ENCODE data around the gene DHODH. TPM values are rescaled to one million over a fixed set of nuclear protein-coding genes. Genes with fewer than 3 reads are reported as not detected.
"Not testable (repeated sequence)": the region's sequence is repeated elsewhere in the genome, so short reads cannot be mapped to it uniquely, and the experiment has no call there.

Gene DHODH
- total RNA-seq, 2 experiments from 2014 or later = 6.9 to 7.6 TPM

DNA sequence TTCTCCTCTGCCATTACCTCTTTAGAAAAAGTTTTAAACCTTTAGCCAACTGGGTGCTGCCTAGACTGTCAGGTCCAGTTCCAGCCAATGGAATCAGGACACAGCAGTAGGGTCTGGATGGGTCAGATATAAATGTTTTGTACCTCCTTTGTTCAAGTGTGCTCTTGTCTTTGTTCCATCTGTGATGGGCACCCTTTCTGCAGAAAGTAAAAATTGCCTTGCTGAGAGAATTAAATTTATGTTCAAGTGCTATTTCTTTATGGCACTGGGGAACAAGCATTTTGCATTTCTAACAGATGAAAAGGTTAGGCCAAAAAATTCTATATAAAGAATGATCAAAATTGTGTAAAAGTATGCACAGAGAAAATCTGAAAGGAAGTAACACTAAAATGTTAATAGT lies 40.6 kb downstream of the DHODH start:
- no peak for DNase-seq
- Mint-ChIP-seq H3K4me1 (no peaks in the 10 kb centered on the region), H3K9me3 (peaks cover 11% of the 10 kb centered on the region), H3K27me3 (no peaks in the 10 kb centered on the region), H3K4me3 (no peak overlapping the region), H3K36me3 (ENCODE audit: low read depth) (peaks cover 6% of the 10 kb centered on the region), H3K27ac (no peak overlapping the region)
- ChIA-PET CTCF (no interaction called here), POLR2A (no interaction called here)

DNA sequence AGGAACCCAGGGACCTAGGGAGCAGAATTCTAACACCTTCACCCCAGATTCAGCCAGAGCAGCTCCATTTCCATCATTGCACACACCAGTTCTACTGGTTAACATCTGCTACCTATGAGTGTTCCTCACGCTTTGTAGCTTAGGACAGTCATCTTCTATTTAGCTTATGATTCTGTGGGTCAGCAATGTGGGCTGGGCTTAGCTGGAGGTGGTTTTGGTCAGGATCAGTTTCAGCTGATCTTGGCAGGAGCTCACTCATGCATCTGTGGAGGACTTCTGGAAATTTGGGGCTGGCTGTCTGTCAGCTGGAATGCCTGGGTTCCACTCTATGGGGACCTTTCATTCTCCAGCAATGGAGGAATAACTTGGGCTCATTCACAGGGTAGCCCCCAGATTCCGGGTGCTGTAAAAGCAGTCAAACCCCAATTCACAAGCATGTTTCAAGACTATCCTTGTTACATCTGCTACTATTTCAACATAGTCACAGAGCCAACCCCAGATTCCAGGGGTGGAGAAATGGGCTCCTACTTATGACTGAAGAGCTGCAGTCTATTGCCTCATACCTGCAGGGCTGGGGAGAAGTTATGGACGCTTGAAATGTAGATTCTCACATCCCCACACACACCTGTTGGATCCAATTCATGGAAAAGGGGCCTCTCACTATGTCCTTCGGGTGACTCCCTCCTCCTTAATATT lies 42.4 kb downstream of the DHODH start:
- H3K27me3 Mint-ChIP-seq = no peaks in the 10 kb centered on the region
- POLR2A ChIA-PET = no interaction called here

DNA sequence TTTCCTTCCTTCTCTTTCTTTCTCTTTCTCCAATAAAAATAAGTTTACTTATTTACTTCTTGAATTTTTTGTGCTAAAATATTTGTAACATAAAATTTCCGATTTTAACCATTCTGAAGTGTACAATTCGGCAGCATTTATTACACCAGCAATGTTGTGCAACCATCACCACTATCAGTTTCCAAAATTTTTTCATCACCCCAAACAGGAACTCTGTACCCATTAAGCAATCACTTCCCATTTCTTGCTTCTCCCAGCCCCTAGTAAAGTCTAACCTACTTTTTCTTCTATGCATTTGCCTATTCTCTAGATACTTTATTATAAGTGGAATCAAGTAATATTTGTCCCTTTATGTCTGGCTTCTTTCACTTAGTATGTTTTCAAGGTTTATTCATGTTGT lies 43.3 kb downstream of the DHODH start:
- Mint-ChIP-seq H3K27me3 (no peaks in the 10 kb centered on the region), H3K4me1 (no peaks in the 10 kb centered on the region), H3K36me3 (ENCODE audit: low read depth) (peaks cover 6% of the 10 kb centered on the region), H3K27ac (no peak overlapping the region), H3K4me3 (no peak overlapping the region), H3K9me3 (peaks cover 11% of the 10 kb centered on the region)
- no peak for DNase-seq
- ChIA-PET POLR2A (no interaction called here), CTCF (no interaction called here)

More for the DNA sequence above, 42.4 kb downstream of the DHODH start:
- no peak overlapping the region for H3K4me3 Mint-ChIP-seq
- H3K4me1 Mint-ChIP-seq = no peaks in the 10 kb centered on the region
- H3K27ac Mint-ChIP-seq = no peak overlapping the region
- no peak for DNase-seq
- CTCF ChIA-PET = no interaction called here
- peaks cover 6% of the 10 kb centered on the region for H3K36me3 Mint-ChIP-seq (ENCODE audit: low read depth)
- peaks cover 11% of the 10 kb centered on the region for H3K9me3 Mint-ChIP-seq

DNA sequence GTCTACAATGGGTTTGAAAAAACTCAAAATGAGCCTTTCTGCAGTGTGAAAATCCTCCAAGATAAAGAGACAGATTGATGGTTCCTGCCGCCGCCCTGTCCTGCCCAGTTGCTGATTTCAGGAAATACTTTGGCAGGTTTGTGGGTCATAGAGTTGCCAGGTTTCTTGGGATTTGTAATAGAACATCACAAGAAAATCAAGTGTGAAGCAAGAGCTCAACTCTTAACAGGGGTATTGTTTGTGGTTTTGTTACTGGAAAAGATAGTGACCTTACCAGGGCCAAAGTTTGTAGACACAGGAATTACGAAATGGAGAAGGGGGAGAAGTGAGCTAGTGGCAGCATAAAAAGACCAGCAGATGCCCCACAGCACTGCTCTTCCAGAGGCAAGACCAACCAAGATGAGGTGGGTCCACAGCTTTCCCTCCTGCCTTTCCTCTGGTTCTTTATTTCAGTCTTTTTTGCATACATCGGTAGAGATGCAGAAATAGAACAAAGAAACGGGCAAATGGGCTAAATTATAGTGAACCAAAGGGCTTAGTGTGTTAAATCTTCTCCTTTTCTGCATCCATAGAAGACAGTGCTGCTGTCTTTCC lies 45.8 kb downstream of the DHODH start, which contains the start of gene HP:
Gene HP (plus strand): TSS at position 252 of the 594 bp plus-strand sequence. CDS start 148 bp downstream, at position 400.
- DNase-seq; H3K27ac Mint-ChIP-seq; H3K27me3 Mint-ChIP-seq; POLR2A ChIA-PET; H3K9me3 Mint-ChIP-seq; H3K4me1 Mint-ChIP-seq; H3K4me3 Mint-ChIP-seq; H3K36me3 Mint-ChIP-seq (ENCODE audit: low read depth): not testable (repeated sequence)
- CTCF ChIA-PET = interaction anchor here (1.0 kb wide), 1 partner anchor 18 kb away, joined by 3 read pairs; no protein-coding TSS in a partner anchor

DNA sequence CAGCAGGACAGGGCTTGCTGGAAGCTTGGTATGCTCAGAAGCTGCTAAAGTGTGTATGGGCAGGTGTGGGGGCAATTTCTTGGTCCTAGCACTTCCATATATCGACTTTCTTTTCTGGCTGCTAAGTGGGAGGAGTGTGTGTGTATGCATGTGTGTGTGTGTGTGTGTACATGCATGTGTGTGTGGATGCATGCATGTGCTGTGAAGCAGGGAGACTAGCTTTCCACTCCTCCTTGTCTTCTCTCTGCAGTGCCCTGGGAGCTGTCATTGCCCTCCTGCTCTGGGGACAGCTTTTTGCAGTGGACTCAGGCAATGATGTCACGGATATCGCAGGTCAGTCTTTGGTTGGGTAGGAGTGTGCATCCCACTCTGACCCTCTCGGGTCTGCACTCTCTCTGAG lies 47.4 kb downstream of the DHODH start:
- no peaks in the 10 kb centered on the region for H3K27me3 Mint-ChIP-seq
- H3K9me3 Mint-ChIP-seq = no peaks in the 10 kb centered on the region
- no peaks in the 10 kb centered on the region for H3K4me1 Mint-ChIP-seq
- H3K4me3 Mint-ChIP-seq = no peak overlapping the region
- H3K27ac Mint-ChIP-seq = no peak overlapping the region
- no peak for DNase-seq
- ChIA-PET POLR2A (no interaction called here), CTCF (no interaction called here)
- H3K36me3 Mint-ChIP-seq (ENCODE audit: low read depth) = no peaks in the 10 kb centered on the region

DNA sequence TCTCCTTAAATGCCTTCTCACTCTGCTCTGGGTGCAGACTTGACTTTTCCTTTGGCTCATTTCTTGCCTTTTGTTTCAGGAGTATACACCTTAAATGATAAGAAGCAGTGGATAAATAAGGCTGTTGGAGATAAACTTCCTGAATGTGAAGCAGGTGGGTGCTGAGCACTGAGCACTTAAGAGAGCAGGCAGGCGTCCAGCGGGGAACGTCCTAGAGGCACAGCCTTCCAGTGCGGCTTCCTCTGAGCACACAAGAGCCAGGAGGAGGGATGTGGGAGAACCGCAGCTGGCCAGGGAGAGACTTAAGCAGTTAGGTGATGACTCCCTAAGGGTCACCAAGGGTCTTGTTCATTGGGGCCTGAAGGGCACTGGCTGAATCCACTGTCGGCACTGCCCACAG lies 48.8 kb downstream of the DHODH start:
- CTCF ChIA-PET; H3K36me3 Mint-ChIP-seq (ENCODE audit: low read depth); H3K27me3 Mint-ChIP-seq; DNase-seq; H3K9me3 Mint-ChIP-seq; H3K4me1 Mint-ChIP-seq; H3K4me3 Mint-ChIP-seq; POLR2A ChIA-PET; H3K27ac Mint-ChIP-seq: not testable (repeated sequence)

DNA sequence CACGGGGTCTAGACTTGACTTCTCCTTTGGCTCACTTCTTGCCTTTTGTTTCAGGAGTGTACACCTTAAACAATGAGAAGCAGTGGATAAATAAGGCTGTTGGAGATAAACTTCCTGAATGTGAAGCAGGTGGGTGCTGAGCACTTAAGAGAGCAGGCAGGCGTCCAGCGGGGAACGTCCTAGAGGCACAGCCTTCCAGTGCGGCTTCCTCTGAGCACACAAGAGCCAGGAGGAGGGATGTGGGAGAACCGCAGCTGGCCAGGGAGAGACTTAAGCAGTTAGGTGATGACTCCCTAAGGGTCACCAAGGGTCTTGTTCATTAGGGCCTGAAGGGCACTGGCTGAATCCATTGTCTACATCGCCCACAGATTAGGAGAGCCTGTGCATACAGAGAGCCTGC lies 50.5 kb downstream of the DHODH start:
- POLR2A ChIA-PET = not testable (repeated sequence)

DNA sequence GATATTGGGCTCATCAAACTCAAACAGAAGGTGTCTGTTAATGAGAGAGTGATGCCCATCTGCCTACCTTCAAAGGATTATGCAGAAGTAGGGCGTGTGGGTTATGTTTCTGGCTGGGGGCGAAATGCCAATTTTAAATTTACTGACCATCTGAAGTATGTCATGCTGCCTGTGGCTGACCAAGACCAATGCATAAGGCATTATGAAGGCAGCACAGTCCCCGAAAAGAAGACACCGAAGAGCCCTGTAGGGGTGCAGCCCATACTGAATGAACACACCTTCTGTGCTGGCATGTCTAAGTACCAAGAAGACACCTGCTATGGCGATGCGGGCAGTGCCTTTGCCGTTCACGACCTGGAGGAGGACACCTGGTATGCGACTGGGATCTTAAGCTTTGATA lies 51.9 kb downstream of the DHODH start:
- no peaks in the 10 kb centered on the region for H3K27me3 Mint-ChIP-seq
- H3K4me3 Mint-ChIP-seq = no peak overlapping the region
- ChIA-PET CTCF (no interaction called here), POLR2A (no interaction called here)
- H3K4me1 Mint-ChIP-seq = no peaks in the 10 kb centered on the region
- DNase-seq = no peak
- no peaks in the 10 kb centered on the region for H3K9me3 Mint-ChIP-seq
- H3K27ac Mint-ChIP-seq = no peak overlapping the region
- H3K36me3 Mint-ChIP-seq (ENCODE audit: low read depth) = no peaks in the 10 kb centered on the region

More for the DNA sequence above, 50.5 kb downstream of the DHODH start:
- H3K27ac Mint-ChIP-seq; DNase-seq; H3K36me3 Mint-ChIP-seq (ENCODE audit: low read depth); H3K9me3 Mint-ChIP-seq; H3K4me1 Mint-ChIP-seq; H3K4me3 Mint-ChIP-seq; H3K27me3 Mint-ChIP-seq; CTCF ChIA-PET: not testable (repeated sequence)

DNA sequence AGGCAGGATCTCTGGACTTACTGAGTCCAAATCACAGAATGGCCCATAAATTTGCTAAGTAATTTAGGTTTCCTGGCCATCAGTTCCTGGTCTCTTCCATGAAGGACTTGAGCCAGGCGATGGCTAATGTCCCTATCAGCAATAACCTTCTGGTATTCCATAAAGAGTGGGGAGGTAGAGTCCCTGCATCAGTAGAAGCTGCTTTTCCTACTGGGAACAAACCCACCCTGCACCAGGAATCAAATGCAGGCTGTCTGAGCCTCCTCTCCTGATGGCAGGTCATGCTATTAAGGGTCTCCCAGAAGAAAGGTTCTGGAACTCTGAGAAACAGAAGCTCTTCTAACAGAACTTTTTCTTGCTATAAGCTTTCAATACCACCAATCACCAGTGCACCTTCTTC lies 53.0 kb downstream of the DHODH start:
- Mint-ChIP-seq H3K27me3 (no peaks in the 10 kb centered on the region), H3K36me3 (ENCODE audit: low read depth) (no peaks in the 10 kb centered on the region), H3K4me1 (no peaks in the 10 kb centered on the region), H3K4me3 (no peak overlapping the region), H3K9me3 (no peaks in the 10 kb centered on the region), H3K27ac (no peak overlapping the region)
- DNase-seq = no peak
- ChIA-PET POLR2A (no interaction called here), CTCF (interaction anchor here (0.9 kb wide), 1 partner anchor 39 kb away, joined by 3 read pairs; no protein-coding TSS in a partner anchor)

DNA sequence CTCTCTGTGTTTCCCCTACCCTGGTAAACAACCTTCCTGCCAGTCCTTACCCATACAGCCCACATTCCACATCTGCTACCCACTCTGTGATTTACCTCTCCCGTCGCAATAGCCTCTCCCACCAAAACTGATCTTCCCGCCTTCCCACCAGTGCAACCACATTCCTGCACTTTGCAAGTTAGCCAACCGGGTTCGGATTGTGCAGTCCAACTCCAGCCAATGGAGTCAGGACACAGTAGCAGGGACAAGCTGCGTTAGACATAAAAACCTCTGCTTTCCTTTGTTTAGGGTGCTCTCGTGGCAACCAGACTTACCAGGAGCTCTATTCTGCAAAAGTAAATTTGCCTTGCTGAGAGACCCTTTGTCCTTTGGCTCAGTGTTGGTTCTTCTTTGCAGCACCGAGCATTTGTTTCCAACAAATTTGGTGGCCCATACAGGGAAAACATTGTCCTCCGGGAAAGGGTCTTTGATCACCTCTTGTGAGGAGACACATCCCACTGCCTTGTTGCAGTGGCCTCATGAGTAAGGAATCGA lies 55.9 kb downstream of the DHODH start:
- H3K27me3 Mint-ChIP-seq = no peaks in the 10 kb centered on the region
- ChIA-PET CTCF (no interaction called here), POLR2A (no interaction called here)
- H3K36me3 Mint-ChIP-seq (ENCODE audit: low read depth) = no peaks in the 10 kb centered on the region
- H3K4me3 Mint-ChIP-seq = no peak overlapping the region
- no peak overlapping the region for H3K27ac Mint-ChIP-seq
- no peaks in the 10 kb centered on the region for H3K4me1 Mint-ChIP-seq
- H3K9me3 Mint-ChIP-seq = no peaks in the 10 kb centered on the region
- DNase-seq = no peak

DNA sequence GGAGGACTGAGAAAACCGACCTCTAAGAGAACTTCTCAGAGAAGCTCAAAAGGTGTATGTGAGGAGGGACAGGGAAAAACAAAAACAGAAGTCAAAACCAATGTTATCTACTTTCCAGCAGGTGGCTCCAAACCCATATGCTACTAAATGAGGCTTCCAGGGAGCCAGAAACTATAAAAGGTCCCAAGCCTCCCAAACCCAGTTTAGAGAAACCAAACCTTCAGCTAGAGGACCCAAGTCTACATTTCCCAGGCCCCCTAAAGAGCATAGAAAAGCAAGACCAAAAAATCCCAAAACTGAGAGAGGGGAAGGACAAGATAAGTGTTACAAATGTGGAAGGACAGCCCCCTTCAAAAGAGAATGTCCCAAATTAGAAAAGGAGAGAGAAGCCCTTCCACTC lies 58.2 kb downstream of the DHODH start:
- CTCF ChIA-PET = interaction anchor here (0.8 to 3.0 kb wide), 6 partner anchors 11 to 164 kb away, joined by 3 to 12 read pairs (median 6); partner anchors contain the start of genes DHX38 and TXNL4B
- H3K4me1 Mint-ChIP-seq = no peaks in the 10 kb centered on the region

DNA sequence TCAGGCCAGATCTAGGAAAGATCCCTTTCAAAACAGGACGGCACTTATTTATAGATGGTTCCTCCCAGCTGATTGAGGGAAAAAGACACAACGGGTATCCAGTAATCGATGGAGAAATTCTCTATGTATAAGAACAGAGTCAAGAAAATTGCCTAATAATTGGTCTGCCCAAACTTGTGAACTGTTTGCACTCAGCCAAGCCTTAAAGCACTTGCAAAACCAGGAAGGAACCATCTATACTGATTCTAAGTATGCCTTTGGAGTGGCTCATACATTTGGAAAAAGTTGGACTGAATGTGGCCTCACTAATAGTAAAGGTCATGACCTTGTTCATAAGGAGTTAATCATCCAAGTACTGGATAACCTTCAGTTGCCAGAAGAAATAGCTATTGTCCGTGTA lies 60.4 kb downstream of the DHODH start:
- Mint-ChIP-seq H3K9me3 (no peaks in the 10 kb centered on the region), H3K4me3 (no peak overlapping the region), H3K27ac (no peak overlapping the region), H3K4me1 (no peaks in the 10 kb centered on the region), H3K27me3 (no peaks in the 10 kb centered on the region), H3K36me3 (ENCODE audit: low read depth) (no peaks in the 10 kb centered on the region)
- ChIA-PET CTCF (interaction anchor here (3.0 kb wide), 1 partner anchor 29 kb away, joined by 12 read pairs; no protein-coding TSS in a partner anchor), POLR2A (no interaction called here)
- no peak for DNase-seq

More for the DNA sequence above, 58.2 kb downstream of the DHODH start:
- Mint-ChIP-seq H3K4me3 (no peak overlapping the region), H3K9me3 (no peaks in the 10 kb centered on the region), H3K36me3 (ENCODE audit: low read depth) (no peaks in the 10 kb centered on the region), H3K27ac (no peak overlapping the region), H3K27me3 (no peaks in the 10 kb centered on the region)
- DNase-seq = no peak
- POLR2A ChIA-PET = no interaction called here

DNA sequence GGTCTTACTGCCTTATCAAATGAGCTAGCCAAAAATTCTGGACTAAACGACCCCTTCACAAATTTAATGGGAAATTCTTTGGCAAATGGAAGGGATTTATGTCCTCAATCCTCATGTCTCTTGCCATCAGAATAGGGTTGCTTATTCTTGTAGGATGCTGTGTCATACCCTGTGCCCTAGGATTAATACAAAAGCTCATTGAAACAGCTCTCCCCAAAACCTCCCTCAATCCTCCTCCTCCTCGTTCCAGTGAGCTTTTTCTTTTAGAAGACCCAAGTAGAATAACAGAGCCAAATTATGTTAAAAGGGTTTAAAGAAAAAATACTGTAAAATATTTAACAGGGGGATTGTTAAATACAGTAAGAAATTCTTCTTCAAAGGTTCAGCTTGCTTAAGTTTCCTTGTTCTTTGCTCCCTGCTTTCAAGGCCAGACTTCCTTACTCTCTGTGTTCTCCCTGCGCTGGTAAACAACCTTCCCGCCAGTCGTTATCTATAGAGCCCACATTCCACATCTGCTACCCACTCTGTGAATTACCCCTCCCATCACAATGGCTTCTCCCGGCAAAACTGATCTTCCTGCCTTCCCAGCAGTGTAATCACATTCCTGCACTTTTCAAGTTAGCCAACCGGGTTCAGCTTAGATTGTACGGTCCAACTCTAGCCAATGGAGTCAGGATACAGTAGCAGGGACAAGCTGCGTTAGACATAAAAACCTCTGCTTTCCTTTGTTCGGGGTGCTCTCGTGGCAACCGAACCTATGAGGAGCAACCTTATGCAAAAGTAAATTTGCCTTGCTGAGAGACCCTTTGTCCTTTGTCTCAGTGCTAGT lies 64.2 kb downstream of the DHODH start:
- Mint-ChIP-seq H3K36me3 (ENCODE audit: low read depth) (no peaks in the 10 kb centered on the region), H3K4me1 (no peaks in the 10 kb centered on the region), H3K27ac (no peak overlapping the region), H3K4me3 (no peak overlapping the region), H3K9me3 (no peaks in the 10 kb centered on the region), H3K27me3 (no peaks in the 10 kb centered on the region)
- no peak for DNase-seq
- CTCF ChIA-PET = no interaction called here
- POLR2A ChIA-PET = no interaction called here

Measured in activated CD4-positive, alpha-beta memory T cell treated with anti-CD3 and anti-CD28 coated beads, Interleukin-2, amount 10 ng/mL, durations not matched to agents 7 days and 5 days (primary cell).